ENCODE measurements around the gene RNF149. TPM values are rescaled to one million over a fixed set of nuclear protein-coding genes. Genes with fewer than 3 reads are reported as not detected.

Gene RNF149
- total RNA-seq, 4 donors from 2014 or later: 14.7 to 27.7 (median 18.5) TPM

DNA sequence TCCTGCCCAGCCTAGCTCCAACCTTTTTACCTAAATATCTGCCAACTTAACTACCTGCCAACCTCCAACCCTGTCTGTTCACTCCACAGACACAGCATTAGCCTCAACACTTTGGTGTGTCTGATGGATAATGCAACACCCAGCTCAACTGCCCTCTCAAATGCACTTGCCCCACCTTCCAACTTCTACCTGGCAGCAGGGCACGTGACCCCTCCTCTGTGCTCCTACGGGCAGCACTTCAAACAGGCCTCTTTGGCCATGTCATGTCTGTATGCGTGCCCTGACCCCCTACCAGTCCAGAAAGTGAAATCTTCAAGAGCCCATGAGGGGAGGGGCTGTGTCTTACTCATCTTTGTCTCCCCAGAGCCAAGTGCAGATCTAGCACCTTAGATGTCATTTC lies 25.5 kb downstream of the RNF149 start:
- ATAC-seq (no peak), DNase-seq (no peak)
- Histone ChIP-seq H3K4me1 (no peaks in the 10 kb centered on the region), H3K9me3 (no peaks in the 10 kb centered on the region), H3K36me3 (peaks cover 0 to 73% of the 10 kb centered on the region in 2 donors), H3K27ac (no peak overlapping the region), H3K27me3 (no peaks in the 10 kb centered on the region), H3K4me3 (no peak overlapping the region)
- intact Hi-C loops (cut with DNase I; ENCODE audit: low total_unique reads) (no loop called here), in situ Hi-C loops (cut with MboI; ENCODE audit: low sequenced_read_pairs in 4 of 4) (no loop called here)
- TF ChIP-seq, protein P1, sequence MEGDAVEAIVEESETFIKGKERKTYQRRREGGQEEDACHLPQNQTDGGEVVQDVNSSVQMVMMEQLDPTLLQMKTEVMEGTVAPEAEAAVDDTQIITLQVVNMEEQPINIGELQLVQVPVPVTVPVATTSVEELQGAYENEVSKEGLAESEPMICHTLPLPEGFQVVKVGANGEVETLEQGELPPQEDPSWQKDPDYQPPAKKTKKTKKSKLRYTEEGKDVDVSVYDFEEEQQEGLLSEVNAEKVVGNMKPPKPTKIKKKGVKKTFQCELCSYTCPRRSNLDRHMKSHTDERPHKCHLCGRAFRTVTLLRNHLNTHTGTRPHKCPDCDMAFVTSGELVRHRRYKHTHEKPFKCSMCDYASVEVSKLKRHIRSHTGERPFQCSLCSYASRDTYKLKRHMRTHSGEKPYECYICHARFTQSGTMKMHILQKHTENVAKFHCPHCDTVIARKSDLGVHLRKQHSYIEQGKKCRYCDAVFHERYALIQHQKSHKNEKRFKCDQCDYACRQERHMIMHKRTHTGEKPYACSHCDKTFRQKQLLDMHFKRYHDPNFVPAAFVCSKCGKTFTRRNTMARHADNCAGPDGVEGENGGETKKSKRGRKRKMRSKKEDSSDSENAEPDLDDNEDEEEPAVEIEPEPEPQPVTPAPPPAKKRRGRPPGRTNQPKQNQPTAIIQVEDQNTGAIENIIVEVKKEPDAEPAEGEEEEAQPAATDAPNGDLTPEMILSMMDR (IDR thresholded peaks at IDR 0.05 in 4 of 5, conservative IDR thresholded peaks at IDR 0.05 in 1 of 5): no peak
- no peak for TF ChIP-seq POLR2A (IDR thresholded peaks at IDR 0.05)

DNA sequence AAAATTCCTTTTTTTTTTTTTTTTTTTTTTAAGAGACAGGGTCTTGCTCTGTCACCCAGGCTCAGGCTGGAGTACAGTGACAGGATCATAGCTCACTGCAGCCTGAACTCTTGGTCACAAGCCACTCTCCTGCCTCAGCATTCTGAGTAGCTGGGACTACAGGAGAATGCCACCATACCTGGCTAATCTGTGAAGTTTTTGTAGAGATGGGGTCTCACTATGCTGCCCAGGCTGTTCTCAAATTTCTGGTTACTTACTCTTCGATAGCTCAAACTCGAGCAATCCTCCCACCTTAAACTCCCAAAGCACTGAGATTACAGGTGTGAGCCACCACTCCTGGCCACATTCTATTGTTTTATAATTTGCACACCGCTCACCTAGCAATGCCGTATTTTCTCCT lies 27.0 kb downstream of the RNF149 start:
- Histone ChIP-seq H3K4me1 (no peaks in the 10 kb centered on the region), H3K36me3 (peaks cover 0 to 66% of the 10 kb centered on the region in 2 donors), H3K27ac (no peak overlapping the region), H3K27me3 (no peaks in the 10 kb centered on the region), H3K4me3 (no peak overlapping the region), H3K9me3 (no peaks in the 10 kb centered on the region)
- intact Hi-C loops (cut with DNase I; ENCODE audit: low total_unique reads): no loop called here
- ATAC-seq: no peak
- TF ChIP-seq, protein P1 (IDR thresholded peaks at IDR 0.05 in 4 of 5, conservative IDR thresholded peaks at IDR 0.05 in 1 of 5): no peak
- TF ChIP-seq POLR2A (IDR thresholded peaks at IDR 0.05): no peak
- no peak for DNase-seq
- in situ Hi-C loops (cut with MboI; ENCODE audit: low sequenced_read_pairs in 4 of 4): no loop called here

DNA sequence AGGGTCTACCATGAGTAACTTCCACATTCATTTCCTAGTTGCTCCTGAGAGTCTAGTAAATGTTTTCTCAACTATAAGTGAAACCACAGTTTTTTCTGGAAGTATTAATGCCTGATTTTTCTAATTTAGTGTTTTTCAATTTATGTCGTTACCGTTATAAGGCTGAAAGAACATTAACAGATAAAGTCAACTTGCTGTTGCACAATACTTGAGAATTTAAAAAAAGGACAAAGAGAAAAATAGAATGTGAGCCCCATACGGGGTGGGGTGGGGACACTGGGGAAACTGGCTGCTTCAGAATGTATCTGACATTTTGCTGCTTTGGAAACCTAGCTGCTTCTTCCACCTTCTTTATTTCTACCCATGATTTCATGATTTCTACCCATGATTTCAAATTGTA lies 29.6 kb downstream of the RNF149 start:
- in situ Hi-C loops (cut with MboI; ENCODE audit: low sequenced_read_pairs in 4 of 4): no loop called here
- no peaks in the 10 kb centered on the region for H3K27me3 ChIP-seq
- H3K4me1 ChIP-seq: no peaks in the 10 kb centered on the region
- intact Hi-C loops (cut with DNase I; ENCODE audit: low total_unique reads): no loop called here
- peaks cover 0 to 59% of the 10 kb centered on the region in 2 donors for H3K36me3 ChIP-seq
- H3K9me3 ChIP-seq: no peaks in the 10 kb centered on the region
- no peak overlapping the region for H3K27ac ChIP-seq
- no peak for TF ChIP-seq POLR2A (IDR thresholded peaks at IDR 0.05)
- TF ChIP-seq, protein P1 (IDR thresholded peaks at IDR 0.05 in 4 of 5, conservative IDR thresholded peaks at IDR 0.05 in 1 of 5): no peak
- no peak for DNase-seq
- no peak for ATAC-seq
- no peak overlapping the region for H3K4me3 ChIP-seq

DNA sequence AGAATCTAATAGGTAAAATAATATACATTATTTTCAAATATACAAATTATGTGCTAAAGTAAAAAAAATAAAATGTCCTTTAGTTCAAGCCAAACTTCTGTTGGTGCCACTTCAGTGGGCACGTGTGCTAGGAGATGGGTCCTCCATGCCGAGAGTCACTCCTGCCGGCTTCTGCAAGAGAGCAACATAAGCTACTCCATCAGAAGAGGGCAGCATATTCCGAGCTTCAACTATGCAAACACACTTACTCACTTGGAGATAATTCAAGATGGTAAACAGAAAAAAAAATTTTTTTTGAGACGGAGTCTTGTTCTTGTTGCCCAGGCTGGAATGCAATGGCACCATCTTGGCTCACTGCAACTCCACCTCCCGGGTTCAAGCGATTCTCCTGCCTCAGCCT lies 31.4 kb downstream of the RNF149 start:
- ATAC-seq (no peak), DNase-seq (no peak)
- no peaks in the 10 kb centered on the region for H3K27me3 ChIP-seq
- no peak overlapping the region for H3K4me3 ChIP-seq
- no peak overlapping the region for H3K27ac ChIP-seq
- H3K36me3 ChIP-seq: peaks cover 0 to 66% of the 10 kb centered on the region in 2 donors
- no peaks in the 10 kb centered on the region for H3K9me3 ChIP-seq
- no peak for TF ChIP-seq POLR2A (IDR thresholded peaks at IDR 0.05)
- TF ChIP-seq, protein P1 (IDR thresholded peaks at IDR 0.05 in 4 of 5, conservative IDR thresholded peaks at IDR 0.05 in 1 of 5): no peak
- H3K4me1 ChIP-seq: no peaks in the 10 kb centered on the region
- intact Hi-C loops (cut with DNase I; ENCODE audit: low total_unique reads): no loop called here
- in situ Hi-C loops (cut with MboI; ENCODE audit: low sequenced_read_pairs in 4 of 4): no loop called here

DNA sequence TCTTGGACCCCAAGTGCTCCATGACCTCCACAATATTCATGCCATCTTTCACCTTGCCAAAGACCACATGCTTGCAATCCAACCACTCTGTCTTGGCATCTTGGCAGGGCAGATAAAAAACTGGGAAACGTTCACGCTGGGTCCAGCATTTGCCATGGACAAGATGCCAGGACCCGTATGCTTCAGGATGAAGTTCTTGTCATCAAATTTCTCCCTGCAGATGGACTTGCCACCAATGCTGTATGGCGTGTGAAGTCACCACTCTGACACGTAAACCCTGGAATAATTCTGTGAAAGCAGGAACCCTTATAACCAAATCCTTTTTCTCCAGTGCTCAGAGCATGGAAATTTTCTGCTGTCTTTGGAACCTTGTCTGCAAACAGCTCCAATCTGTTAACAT lies 34.4 kb downstream of the RNF149 start:
- TF ChIP-seq, protein P1 (IDR thresholded peaks at IDR 0.05 in 4 of 5, conservative IDR thresholded peaks at IDR 0.05 in 1 of 5): no peak
- TF ChIP-seq POLR2A (IDR thresholded peaks at IDR 0.05): no peak
- H3K4me3 ChIP-seq: no peak overlapping the region
- no peaks in the 10 kb centered on the region for H3K27me3 ChIP-seq
- no peaks in the 10 kb centered on the region for H3K9me3 ChIP-seq
- H3K4me1 ChIP-seq: no peaks in the 10 kb centered on the region
- intact Hi-C loops (cut with DNase I; ENCODE audit: low total_unique reads) (no loop called here), in situ Hi-C loops (cut with MboI; ENCODE audit: low sequenced_read_pairs in 4 of 4) (no loop called here)
- ATAC-seq: no peak
- H3K27ac ChIP-seq: no peak overlapping the region
- DNase-seq: no peak
- H3K36me3 ChIP-seq: peaks cover 0 to 68% of the 10 kb centered on the region in 2 donors
